Smooth muscle cell (in vitro differentiated cells): Measurements from ENCODE around the gene ZNF772. TPM values are rescaled to one million over a fixed set of nuclear protein-coding genes. Genes with fewer than 3 reads are reported as not detected.
"Not testable (repeated sequence)": the region's sequence is repeated elsewhere in the genome, so short reads cannot be mapped to it uniquely, and the experiment has no call there.

Experiments used
- DNase-seq: peaks from one replicate; lab custom pipeline; 2025; ENCODE audit not compliant: unreplicated experiment; lab: John Stamatoyannopoulos, UW
- H2AFZ ChIP-seq: fragments of 200-600 bp; sonication (generic); 2 replicates; pipeline ENCODE4 v1.6.0; 2016; ENCODE audit warnings: antibody characterized with exemption, low read depth, mild to moderate bottlenecking
- H3F3A ChIP-seq: fragments of 200-600 bp; sonication (generic); 2 replicates; pipeline ENCODE4 v1.6.0; 2017; ENCODE audit warnings: antibody characterized with exemption, low read depth
- H3K27ac ChIP-seq: fragments of 200-600 bp; sonication (generic); 2 replicates; pipeline ENCODE4 v1.5.1; 2016; ENCODE audit warnings: low read depth, mild to moderate bottlenecking
- H3K27me3 ChIP-seq: fragments of 200-600 bp; sonication (generic); 2 replicates; pipeline ENCODE4 v1.6.1; 2016; ENCODE audit warnings: low read depth, mild to moderate bottlenecking
- H3K36me3 ChIP-seq: fragments of 200-600 bp; sonication (generic); 2 replicates; pipeline ENCODE4 v1.5.1; 2016; ENCODE audit warnings: low read depth
- H3K4me1 ChIP-seq: fragments of 200-600 bp; sonication (generic); 2 replicates; pipeline ENCODE4 v1.5.1; 2016; ENCODE audit warnings: low read depth
- H3K4me2 ChIP-seq: fragments of 200-600 bp; sonication (generic); 2 replicates; pipeline ENCODE4 v1.6.0; 2016; ENCODE audit warnings: mild to moderate bottlenecking
- H3K4me3 ChIP-seq: fragments of 200-600 bp; sonication (generic); 2 replicates; pipeline ENCODE4 v1.5.1; 2016; ENCODE audit warnings: mild to moderate bottlenecking
- H3K79me2 ChIP-seq: fragments of 200-600 bp; sonication (generic); 2 replicates; pipeline ENCODE4 v1.6.0; 2016; ENCODE audit warnings: low read depth, mild to moderate bottlenecking
- H3K9ac ChIP-seq: fragments of 200-600 bp; sonication (generic); 2 replicates; pipeline ENCODE4 v1.6.0; 2016; ENCODE audit warnings: low read depth
- H3K9me3 ChIP-seq: fragments of 200-600 bp; sonication (generic); replicated peaks from 2 replicates; pipeline ENCODE4 v1.5.1; 2016; ENCODE audit warnings: low read depth
- H4K20me1 ChIP-seq: fragments of 200-600 bp; sonication (generic); 2 replicates; pipeline ENCODE4 v1.6.0; 2016; ENCODE audit warnings: low read depth
- CTCF ChIP-seq: fragments of 200-600 bp; sonication (generic); IDR thresholded peaks from 2 replicates; pipeline ENCODE4 v1.5.1; 2017; ENCODE audit warnings: borderline replicate concordance, mild to moderate bottlenecking, antibody characterized with exemption; ENCODE audit not compliant: insufficient read depth, poor library complexity, severe bottlenecking
- WGBS: methylation state at CpG from one replicate; pipeline ENCODE4 v1.1.7; 2016; ENCODE audit warnings: low lambda C conversion rate; 5-methylcytosine and 5-hydroxymethylcytosine counted together
- polyA plus RNA-seq: library from polyadenylated mRNA; unstranded; fragments of >200 nt; fragmentation: Nextera tagmentation; extraction: Ambion mirVana; gene quantifications from 2 replicates; pipeline ENCODE4 v1.2.1, GENCODE V29; 2016
- total RNA-seq: library from RNA; depleted of rRNA; stranded (reverse); fragments of >200 nt; gene quantifications from 2 replicates; pipeline ENCODE4 v1.2.3, GENCODE V29; 2014

ZNF772 gene
- 8.2 and 11.2 TPM in 2 replicates for total RNA-seq
- polyA plus RNA-seq, result 1.4 and 2.1 TPM in 2 replicates

- Histone ChIP-seq H4K20me1 (no peaks in the 10 kb centered on the region), H3K9ac (peak within 1 kb of the TSS; percentile 42), H3K27me3 (no peaks in the 10 kb centered on the region), H3K4me1 (peaks cover 3% of the 10 kb centered on the region), H3K79me2 (no peaks in the 10 kb centered on the region), H3K9me3 (peaks cover 32% of the 10 kb centered on the region), H3K36me3 (peaks cover 14% of the 10 kb centered on the region), H2AFZ (peak within 1 kb of the TSS; percentile 99), H3K4me3 (peak within 1 kb of the TSS; percentile 79), H3F3A (no peaks in the 10 kb centered on the region), H3K4me2 (peak within 1 kb of the TSS; percentile 89), H3K27ac (no peak within 1 kb of the TSS)
- peak; percentile 3 for DNase-seq
- TF ChIP-seq CTCF, result peak; percentile 17
- WGBS, result 10% methylated on average over 38 of the region's 38 CpGs
These were observed at the start of gene ZNF772 for GRCh38 chr19:57477191-57478008. TSS of gene ZNF772 (minus strand) at chr19:57477566. CDS start at chr19:57477309, 257 bp downstream.

GRCh38 chr19:57518021-57518420 is 40.7 kb upstream of the ZNF772 start:
- H4K20me1 ChIP-seq, DNase-seq, H3K36me3 ChIP-seq, H3F3A ChIP-seq, H3K9ac ChIP-seq, H3K4me3 ChIP-seq, H3K27ac ChIP-seq, H3K27me3 ChIP-seq, H3K79me2 ChIP-seq, H2AFZ ChIP-seq, H3K4me1 ChIP-seq, H3K4me2 ChIP-seq: not testable (repeated sequence)
- WGBS, result 89% methylated on average over 4 of the region's 4 CpGs
- peaks cover 15% of the 10 kb centered on the region for H3K9me3 ChIP-seq

GRCh38 chr19:57515255-57515654 is 37.9 kb upstream of the ZNF772 start:
- Histone ChIP-seq H3K27ac (no peak overlapping the region), H3K4me2 (no peak overlapping the region), H3K79me2 (no peaks in the 10 kb centered on the region), H3K9ac (no peak overlapping the region), H3K36me3 (peaks cover 13% of the 10 kb centered on the region), H3K4me3 (no peak overlapping the region), H3K27me3 (no peaks in the 10 kb centered on the region), H4K20me1 (no peaks in the 10 kb centered on the region), H3K9me3 (peaks cover 22% of the 10 kb centered on the region), H3F3A (no peaks in the 10 kb centered on the region), H3K4me1 (no peaks in the 10 kb centered on the region), H2AFZ (no peak overlapping the region)
- 82% methylated on average over 5 of the region's 5 CpGs for WGBS
- TF ChIP-seq CTCF, result no peak
- no peak for DNase-seq

- no peaks in the 10 kb centered on the region for H4K20me1 ChIP-seq
- H3K4me3 ChIP-seq, result no peak overlapping the region
- 98% methylated on average over 6 of the region's 6 CpGs for WGBS
- no peaks in the 10 kb centered on the region for H3K27me3 ChIP-seq
- H3K4me1 ChIP-seq, result no peaks in the 10 kb centered on the region
- DNase-seq, result no peak
- no peak overlapping the region for H3K27ac ChIP-seq
- TF ChIP-seq CTCF, result no peak
- H3K79me2 ChIP-seq, result no peaks in the 10 kb centered on the region
- no peak overlapping the region for H2AFZ ChIP-seq
- H3K36me3 ChIP-seq, result peaks cover 27% of the 10 kb centered on the region
- no peak overlapping the region for H3K9ac ChIP-seq
- no peak overlapping the region for H3K4me2 ChIP-seq
- no peaks in the 10 kb centered on the region for H3F3A ChIP-seq
- H3K9me3 ChIP-seq, result peaks cover 24% of the 10 kb centered on the region
These were observed 35.5 kb upstream of the ZNF772 start for GRCh38 chr19:57512845-57513244.
